HepG2 (cell line): ENCODE results near the gene RABL2A.
"Not testable (repeated sequence)": the region's sequence is repeated elsewhere in the genome, so short reads cannot be mapped to it uniquely, and the experiment has no call there.

Experiments used
- NFYB ChIP-seq: sonication (generic); formaldehyde crosslinking; IDR thresholded peaks from 2 replicates; pipeline ENCODE4 v1.4.0; 2020; ENCODE audit warnings: missing genetic modification reagents
- ZNF776 ChIP-seq: sonication (generic); formaldehyde crosslinking; IDR thresholded peaks from 2 replicates; pipeline ENCODE4 v1.4.0; 2020; ENCODE audit warnings: mild to moderate bottlenecking, missing genetic modification reagents

DNA sequence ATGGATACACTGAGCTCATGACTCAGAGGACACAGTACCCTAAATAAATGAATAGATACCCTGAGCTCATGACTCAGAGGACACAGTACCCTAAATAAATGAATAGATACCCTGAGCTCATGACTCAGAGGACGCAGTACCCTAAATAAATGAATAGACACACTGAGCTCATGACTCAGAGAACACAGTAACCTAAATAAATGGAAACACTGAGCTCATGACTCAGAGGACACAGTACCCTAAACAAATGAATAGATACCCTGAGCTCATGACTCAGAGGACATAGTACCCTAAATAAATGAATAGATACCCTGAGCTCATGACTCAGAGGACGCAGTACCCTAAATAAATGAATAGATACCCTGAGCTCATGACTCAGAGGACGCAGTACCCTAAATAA lies 25.5 kb downstream of the RABL2A start:
- not testable (repeated sequence) for TF ChIP-seq NFYB, ZNF776 (CRISPR knock-in tag)
